DND-41 (cell line): ENCODE results near the gene SLC35A5.

ENCODE experiments used
- ATAC-seq: fragments of 200-7000 bp; cut with Tn5 transposase; 3 replicates; pipeline ENCODE4 v1.9.1; 2021; ENCODE audit warnings: low read depth; ENCODE audit not compliant: insufficient read depth
- DNase-seq: peaks from one replicate; pipeline ENCODE4 v3.0.0-alpha.2; 2020
- H2AFZ ChIP-seq: 2 replicates; pipeline ENCODE4 v1.6.0; 2012; ENCODE audit warnings: low read depth, low read length
- H3K27ac ChIP-seq: 2 replicates; pipeline ENCODE4 v1.5.1; 2012; ENCODE audit warnings: low read length, inconsistent platforms
- H3K27me3 ChIP-seq: fragments of 200-600 bp; sonication (generic); 2 replicates; pipeline ENCODE4 v1.6.0; 2012; ENCODE audit warnings: low read length, mild to moderate bottlenecking, inconsistent platforms; ENCODE audit not compliant: insufficient read depth, poor library complexity
- H3K36me3 ChIP-seq: 2 replicates; pipeline ENCODE4 v1.5.1; 2012; ENCODE audit warnings: low read length, inconsistent platforms; ENCODE audit not compliant: insufficient read depth
- H3K4me1 ChIP-seq: 2 replicates; pipeline ENCODE4 v1.5.1; 2012; ENCODE audit warnings: mild to moderate bottlenecking, low read length; ENCODE audit not compliant: insufficient read depth
- H3K4me2 ChIP-seq: 2 replicates; pipeline ENCODE4 v1.6.0; 2012; ENCODE audit warnings: mild to moderate bottlenecking, moderate library complexity, low read length, inconsistent platforms; ENCODE audit not compliant: insufficient read depth
- H3K4me3 ChIP-seq, 2 experiments: fragments of 200-600 bp in 1 of 2; shearing (Covaris generic) in 1 of 2; 2 replicates each; pipeline ENCODE4 v1.5.1; 2012 to 2016; ENCODE audit warnings: inconsistent platforms in 2 of 2, low read length in 2 of 2, mild to moderate bottlenecking in 2 of 2, low read depth in 1 of 2, moderate library complexity in 1 of 2
- H3K79me2 ChIP-seq: 2 replicates; pipeline ENCODE4 v1.6.0; 2012; ENCODE audit warnings: low read length, inconsistent platforms; ENCODE audit not compliant: insufficient read depth
- H3K9ac ChIP-seq: 2 replicates; pipeline ENCODE4 v1.6.0; 2012; ENCODE audit warnings: low read depth, mild to moderate bottlenecking, inconsistent platforms, low read length, moderate library complexity
- H3K9me3 ChIP-seq: 2 replicates; pipeline ENCODE4 v1.5.1; 2012; ENCODE audit warnings: low read length, moderate library complexity, mild to moderate bottlenecking, inconsistent platforms; ENCODE audit not compliant: insufficient read depth, severe bottlenecking
- H4K20me1 ChIP-seq: 2 replicates; pipeline ENCODE4 v1.6.0; 2012; ENCODE audit warnings: low read length; ENCODE audit not compliant: insufficient read depth
- EZH2 ChIP-seq: IDR thresholded peaks from 3 replicates; pipeline ENCODE4 v1.6.1; 2012; ENCODE audit warnings: borderline replicate concordance, low read depth, mild to moderate bottlenecking, moderate library complexity, low read length, inconsistent platforms; ENCODE audit not compliant: severe bottlenecking
- TF ChIP-seq, protein P1 (sequence below): IDR thresholded peaks from 2 replicates; pipeline ENCODE4 v1.5.1; 2012; ENCODE audit warnings: borderline replicate concordance, low read length, moderate library complexity, mild to moderate bottlenecking; ENCODE audit not compliant: poor library complexity, severe bottlenecking; ENCODE audit errors: extremely low read depth

The SLC35A5 gene

DNA sequence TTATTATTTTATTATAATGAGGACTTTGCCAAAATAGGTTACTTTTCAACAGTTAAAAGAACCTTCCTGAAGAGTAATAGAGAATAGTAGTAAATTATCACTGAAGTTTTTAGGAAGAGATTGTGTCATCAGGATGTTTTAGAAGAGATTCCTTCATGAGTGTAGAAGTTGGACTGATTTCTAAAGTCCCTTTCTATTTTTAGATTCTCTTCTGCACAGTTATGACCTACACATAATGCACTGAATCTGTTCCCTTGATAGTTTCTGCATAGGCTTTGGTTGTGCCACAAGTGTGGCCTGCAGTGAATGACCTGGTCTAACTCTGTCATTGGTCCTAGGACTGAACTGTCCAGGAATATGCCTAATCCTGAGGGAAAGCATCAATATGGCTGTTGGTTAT is 23.9 kb downstream of the SLC35A5 start:
- TF ChIP-seq, protein P1, sequence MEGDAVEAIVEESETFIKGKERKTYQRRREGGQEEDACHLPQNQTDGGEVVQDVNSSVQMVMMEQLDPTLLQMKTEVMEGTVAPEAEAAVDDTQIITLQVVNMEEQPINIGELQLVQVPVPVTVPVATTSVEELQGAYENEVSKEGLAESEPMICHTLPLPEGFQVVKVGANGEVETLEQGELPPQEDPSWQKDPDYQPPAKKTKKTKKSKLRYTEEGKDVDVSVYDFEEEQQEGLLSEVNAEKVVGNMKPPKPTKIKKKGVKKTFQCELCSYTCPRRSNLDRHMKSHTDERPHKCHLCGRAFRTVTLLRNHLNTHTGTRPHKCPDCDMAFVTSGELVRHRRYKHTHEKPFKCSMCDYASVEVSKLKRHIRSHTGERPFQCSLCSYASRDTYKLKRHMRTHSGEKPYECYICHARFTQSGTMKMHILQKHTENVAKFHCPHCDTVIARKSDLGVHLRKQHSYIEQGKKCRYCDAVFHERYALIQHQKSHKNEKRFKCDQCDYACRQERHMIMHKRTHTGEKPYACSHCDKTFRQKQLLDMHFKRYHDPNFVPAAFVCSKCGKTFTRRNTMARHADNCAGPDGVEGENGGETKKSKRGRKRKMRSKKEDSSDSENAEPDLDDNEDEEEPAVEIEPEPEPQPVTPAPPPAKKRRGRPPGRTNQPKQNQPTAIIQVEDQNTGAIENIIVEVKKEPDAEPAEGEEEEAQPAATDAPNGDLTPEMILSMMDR, result no peak
- no peak for TF ChIP-seq EZH2
- Histone ChIP-seq H3K79me2 (no peaks in the 10 kb centered on the region), H3K27me3 (no peaks in the 10 kb centered on the region), H2AFZ (no peak overlapping the region), H3K4me2 (no peak overlapping the region), H3K9me3 (no peaks in the 10 kb centered on the region), H3K4me1 (no peaks in the 10 kb centered on the region), H3K4me3 (no peak overlapping the region), H3K36me3 (peaks cover 37% of the 10 kb centered on the region), H3K27ac (no peak overlapping the region), H3K9ac (no peak overlapping the region), H4K20me1 (no peaks in the 10 kb centered on the region)
- DNase-seq (no peak), ATAC-seq (no peak)

- Histone ChIP-seq H3K79me2 (no peaks in the 10 kb centered on the region), H2AFZ (no peak overlapping the region), H4K20me1 (no peaks in the 10 kb centered on the region), H3K4me3 (no peak overlapping the region), H3K9me3 (no peaks in the 10 kb centered on the region), H3K9ac (no peak overlapping the region), H3K27me3 (no peaks in the 10 kb centered on the region), H3K36me3 (peaks cover 31% of the 10 kb centered on the region), H3K4me2 (no peak overlapping the region), H3K27ac (no peak overlapping the region), H3K4me1 (no peaks in the 10 kb centered on the region)
- ATAC-seq (peak; percentile 56; the same call in 2 of the 3 replicates), DNase-seq (no peak)
- TF ChIP-seq, protein P1, result no peak
- TF ChIP-seq EZH2, result no peak
Measured at GRCh38 chr3:112587336-112587735, 25.5 kb downstream of the SLC35A5 start.

GRCh38 chr3:112593258-112593657 is 31.4 kb downstream of the SLC35A5 start:
- no peaks in the 10 kb centered on the region for H3K4me1 ChIP-seq
- H4K20me1 ChIP-seq, result no peaks in the 10 kb centered on the region
- no peak overlapping the region for H3K4me2 ChIP-seq
- H3K9ac ChIP-seq, result no peak overlapping the region
- H3K27me3 ChIP-seq, result no peaks in the 10 kb centered on the region
- no peaks in the 10 kb centered on the region for H3K79me2 ChIP-seq
- H3K4me3 ChIP-seq, result no peak overlapping the region
- no peaks in the 10 kb centered on the region for H3K36me3 ChIP-seq
- H3K27ac ChIP-seq, result no peak overlapping the region
- no peaks in the 10 kb centered on the region for H3K9me3 ChIP-seq
- ATAC-seq (no peak), DNase-seq (no peak)
- no peak overlapping the region for H2AFZ ChIP-seq
- no peak for TF ChIP-seq EZH2
- TF ChIP-seq, protein P1, result no peak

DNA sequence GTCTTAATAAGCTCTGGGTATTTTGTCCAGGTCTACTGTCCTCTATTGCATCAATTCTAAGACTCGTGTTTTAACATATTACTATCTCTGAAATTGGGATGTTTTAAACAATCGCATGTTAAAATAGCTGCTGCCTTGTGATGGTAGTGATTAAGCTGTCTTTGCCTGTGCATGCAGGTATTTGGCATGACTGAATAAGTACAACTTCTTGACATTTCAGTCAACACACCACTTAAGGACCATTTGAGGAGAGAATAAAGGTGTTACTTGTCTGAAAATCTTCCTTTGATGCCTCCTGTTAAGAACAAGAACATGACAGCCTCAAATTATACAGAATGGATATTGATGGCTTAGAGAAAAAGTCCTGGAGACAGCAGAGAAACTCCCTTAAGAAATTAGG is 33.0 kb downstream of the SLC35A5 start:
- no peaks in the 10 kb centered on the region for H3K4me1 ChIP-seq
- H3K4me2 ChIP-seq, result no peak overlapping the region
- ATAC-seq, result no peak
- H3K36me3 ChIP-seq, result no peaks in the 10 kb centered on the region
- no peak overlapping the region for H3K4me3 ChIP-seq
- TF ChIP-seq, protein P1, result no peak
- no peak for TF ChIP-seq EZH2
- H4K20me1 ChIP-seq, result no peaks in the 10 kb centered on the region
- H3K27ac ChIP-seq, result no peak overlapping the region
- DNase-seq, result no peak
- no peak overlapping the region for H2AFZ ChIP-seq
- no peaks in the 10 kb centered on the region for H3K79me2 ChIP-seq
- H3K9me3 ChIP-seq, result no peaks in the 10 kb centered on the region
- H3K27me3 ChIP-seq, result no peaks in the 10 kb centered on the region
- H3K9ac ChIP-seq, result no peak overlapping the region
